ENCODE data around the gene CCDC88B. TPM values are rescaled to one million over a fixed set of nuclear protein-coding genes. Genes with fewer than 3 reads are reported as not detected.

CCDC88B gene, protein sequence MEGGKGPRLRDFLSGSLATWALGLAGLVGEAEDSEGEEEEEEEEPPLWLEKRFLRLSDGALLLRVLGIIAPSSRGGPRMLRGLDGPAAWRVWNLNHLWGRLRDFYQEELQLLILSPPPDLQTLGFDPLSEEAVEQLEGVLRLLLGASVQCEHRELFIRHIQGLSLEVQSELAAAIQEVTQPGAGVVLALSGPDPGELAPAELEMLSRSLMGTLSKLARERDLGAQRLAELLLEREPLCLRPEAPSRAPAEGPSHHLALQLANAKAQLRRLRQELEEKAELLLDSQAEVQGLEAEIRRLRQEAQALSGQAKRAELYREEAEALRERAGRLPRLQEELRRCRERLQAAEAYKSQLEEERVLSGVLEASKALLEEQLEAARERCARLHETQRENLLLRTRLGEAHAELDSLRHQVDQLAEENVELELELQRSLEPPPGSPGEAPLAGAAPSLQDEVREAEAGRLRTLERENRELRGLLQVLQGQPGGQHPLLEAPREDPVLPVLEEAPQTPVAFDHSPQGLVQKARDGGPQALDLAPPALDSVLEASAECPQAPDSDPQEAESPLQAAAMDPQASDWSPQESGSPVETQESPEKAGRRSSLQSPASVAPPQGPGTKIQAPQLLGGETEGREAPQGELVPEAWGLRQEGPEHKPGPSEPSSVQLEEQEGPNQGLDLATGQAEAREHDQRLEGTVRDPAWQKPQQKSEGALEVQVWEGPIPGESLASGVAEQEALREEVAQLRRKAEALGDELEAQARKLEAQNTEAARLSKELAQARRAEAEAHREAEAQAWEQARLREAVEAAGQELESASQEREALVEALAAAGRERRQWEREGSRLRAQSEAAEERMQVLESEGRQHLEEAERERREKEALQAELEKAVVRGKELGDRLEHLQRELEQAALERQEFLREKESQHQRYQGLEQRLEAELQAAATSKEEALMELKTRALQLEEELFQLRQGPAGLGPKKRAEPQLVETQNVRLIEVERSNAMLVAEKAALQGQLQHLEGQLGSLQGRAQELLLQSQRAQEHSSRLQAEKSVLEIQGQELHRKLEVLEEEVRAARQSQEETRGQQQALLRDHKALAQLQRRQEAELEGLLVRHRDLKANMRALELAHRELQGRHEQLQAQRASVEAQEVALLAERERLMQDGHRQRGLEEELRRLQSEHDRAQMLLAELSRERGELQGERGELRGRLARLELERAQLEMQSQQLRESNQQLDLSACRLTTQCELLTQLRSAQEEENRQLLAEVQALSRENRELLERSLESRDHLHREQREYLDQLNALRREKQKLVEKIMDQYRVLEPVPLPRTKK (N-terminal part only)
- total RNA-seq, result 2.1 and 2.7 TPM in 2 replicates

DNA sequence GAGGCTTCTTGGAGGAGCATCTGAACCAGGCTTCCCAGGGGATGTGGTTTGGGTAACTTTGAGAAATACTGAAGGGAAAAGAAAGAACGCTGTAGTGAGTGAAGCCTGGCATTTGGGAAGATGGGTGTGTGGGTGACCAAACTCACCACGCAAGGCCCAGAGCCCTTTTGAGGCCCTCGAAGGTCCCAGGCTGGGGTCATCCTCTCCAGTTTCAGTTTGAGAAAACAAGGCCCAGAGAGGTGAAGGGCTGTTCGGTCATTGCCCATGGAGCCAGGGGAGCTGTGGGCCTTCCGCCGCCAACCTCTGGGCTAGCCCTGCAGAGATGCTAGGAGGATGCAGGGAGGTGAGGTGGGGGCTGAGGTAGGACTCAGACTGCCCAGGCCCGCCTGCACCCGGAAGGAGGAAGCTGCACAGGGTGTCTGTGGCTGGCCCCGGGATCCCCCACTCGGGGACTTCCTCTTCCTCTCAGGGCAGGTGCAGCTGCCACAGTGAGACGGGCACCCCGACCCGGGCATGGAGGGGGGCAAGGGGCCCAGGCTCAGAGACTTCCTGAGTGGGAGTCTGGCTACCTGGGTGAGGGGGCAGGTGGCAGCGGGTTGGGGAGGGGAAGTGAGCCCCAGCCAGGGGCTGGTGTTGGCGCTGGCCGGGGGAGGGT is at the start of gene CCDC88B:
Gene CCDC88B, plus strand, starts transcription at position 451 of the 655 bp plus-strand sequence. Its CDS starts 63 bp downstream, at position 514.

DNA sequence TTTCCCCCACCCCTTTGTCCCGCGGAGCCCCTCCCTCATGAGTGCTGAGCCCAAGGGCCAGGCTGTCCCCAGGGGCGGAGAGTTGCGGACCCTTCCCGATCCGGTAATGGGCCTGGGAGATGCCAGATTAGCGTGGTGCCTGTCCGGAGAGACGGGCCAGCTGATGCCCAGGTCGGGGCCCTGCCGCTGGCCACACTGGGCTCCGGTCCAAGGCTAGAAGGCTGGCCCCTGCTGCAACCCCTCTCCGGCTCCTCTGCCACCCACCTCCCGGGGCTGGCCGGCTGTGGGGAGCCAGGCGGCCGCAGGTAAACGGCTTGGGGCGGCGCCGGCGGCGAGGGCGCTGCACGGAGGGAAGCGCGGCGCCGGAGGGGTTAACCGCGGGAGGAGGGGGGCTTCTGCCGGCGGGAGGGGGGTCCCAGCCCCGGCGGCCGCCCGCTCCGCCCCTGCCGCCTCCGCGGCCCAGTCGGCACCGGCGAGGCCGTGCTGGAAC is 48.7 kb upstream of the CCDC88B start, which contains the start of gene KCNK4:
Gene KCNK4, plus strand, starts transcription at position 41 of the 490 bp plus-strand sequence. CDS start 1,717 bp downstream, outside the sequence.

DNA sequence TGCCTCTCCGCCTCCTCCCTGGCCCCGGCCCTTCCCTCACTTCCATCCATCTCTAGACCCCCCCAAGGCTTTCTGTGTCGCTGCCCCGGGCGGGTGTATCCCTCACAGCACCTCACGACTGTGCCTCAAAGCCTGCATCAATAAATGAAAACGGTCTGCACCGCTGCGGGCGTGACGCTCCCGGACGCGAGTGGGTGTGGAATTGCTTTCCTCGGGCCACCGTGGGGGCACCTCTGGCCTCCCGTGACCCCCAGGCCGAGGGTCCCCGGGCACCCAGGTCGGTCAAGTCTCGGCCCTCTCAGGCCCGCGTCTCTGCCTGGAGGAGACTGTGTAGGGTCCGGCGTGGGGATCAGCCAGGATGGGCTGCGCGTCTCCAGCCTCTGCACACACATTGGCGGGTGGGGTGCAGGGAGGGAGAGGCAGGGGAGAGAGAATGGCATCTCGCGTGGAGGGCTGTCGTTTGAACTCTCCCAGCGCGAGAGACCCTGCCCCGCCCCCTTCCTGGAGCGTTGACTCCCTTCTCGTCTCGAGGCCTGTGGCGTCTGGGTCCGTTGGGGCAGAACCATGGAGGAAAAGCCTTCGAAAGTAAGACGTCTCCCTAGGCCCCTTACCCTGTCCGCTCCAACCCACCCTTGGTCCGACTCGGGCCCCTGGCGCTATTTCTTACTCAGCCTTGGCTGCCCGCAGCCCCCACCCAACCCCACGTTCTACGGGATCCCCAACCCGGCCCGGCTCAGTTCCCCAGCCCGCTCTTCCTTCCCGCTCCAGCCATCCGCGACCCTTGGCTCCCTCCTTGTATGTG is 40.0 kb upstream of the CCDC88B start, which contains the start of gene CATSPERZ:
Gene CATSPERZ, plus strand, starts transcription at position 512 of the 802 bp plus-strand sequence. Its CDS starts 53 bp downstream, at position 565.

DNA sequence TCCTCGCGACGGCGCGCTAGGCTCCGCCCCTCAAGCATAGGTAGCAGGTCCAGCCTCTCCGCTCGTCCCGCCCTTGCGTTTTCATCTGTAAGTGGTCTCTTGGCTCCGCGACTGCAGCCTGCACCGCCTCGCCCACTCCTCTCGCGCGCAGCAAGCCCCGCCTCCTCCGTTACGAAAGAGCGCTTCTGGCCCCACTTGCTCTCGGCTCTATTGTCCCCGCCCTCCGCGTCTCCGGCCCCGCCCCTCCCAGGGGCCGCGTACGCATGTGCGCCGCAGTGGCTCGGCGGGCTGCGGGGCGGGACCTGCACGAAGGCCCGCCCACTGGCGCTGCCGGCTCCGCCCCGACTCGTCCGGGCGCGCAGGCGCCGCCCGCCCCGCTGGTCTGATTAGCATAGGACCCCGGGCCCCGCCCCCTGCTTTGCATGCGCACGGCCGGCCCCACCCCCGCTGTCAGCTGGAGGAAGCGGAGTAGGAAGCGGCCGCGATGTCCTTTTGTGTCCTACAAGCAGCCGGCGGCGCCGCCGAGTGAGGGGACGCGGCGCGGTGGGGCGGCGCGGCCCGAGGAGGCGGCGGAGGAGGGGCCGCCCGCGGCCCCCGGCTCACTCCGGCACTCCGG is 34.8 kb upstream of the CCDC88B start, which contains the start of gene ESRRA:
Gene ESRRA, plus strand, starts transcription at position 450 of the 616 bp plus-strand sequence. CDS start 1,656 bp downstream, outside the sequence.

DNA sequence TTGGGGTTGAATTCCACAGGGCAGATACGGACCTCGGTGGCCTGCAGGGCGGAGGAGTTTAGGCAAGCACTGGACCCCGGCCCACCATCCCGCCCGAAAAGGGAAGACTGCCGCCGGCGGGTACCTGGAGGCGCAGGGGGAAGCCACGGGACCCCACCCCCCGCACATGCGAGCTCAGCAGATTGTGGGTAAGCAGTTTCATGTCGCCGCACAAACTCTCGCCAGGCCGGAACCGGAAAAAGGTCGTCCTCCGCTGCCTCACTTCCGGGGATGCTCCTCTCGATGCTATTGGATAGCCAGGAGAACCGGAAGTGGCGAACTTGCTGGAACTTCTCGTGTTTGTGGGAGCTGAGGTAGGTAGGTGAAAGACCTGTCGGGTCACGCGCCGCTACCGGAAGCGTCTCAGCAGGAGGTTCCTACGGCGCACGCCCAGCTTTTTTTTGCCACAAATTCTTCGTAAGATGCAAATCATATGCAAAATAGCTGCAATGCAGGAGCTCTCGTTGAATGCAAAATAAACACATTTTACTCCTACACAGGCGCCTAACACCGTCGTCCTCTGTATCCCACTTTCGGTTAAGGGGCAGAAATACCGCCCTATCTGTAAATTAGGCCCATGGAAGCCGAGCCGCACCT is 22.6 kb upstream of the CCDC88B start, which contains the start of gene TRMT112:
Gene TRMT112, minus strand, starts transcription at position 235 of the 636 bp plus-strand sequence. Its CDS starts 33 bp downstream, at position 202.

DNA sequence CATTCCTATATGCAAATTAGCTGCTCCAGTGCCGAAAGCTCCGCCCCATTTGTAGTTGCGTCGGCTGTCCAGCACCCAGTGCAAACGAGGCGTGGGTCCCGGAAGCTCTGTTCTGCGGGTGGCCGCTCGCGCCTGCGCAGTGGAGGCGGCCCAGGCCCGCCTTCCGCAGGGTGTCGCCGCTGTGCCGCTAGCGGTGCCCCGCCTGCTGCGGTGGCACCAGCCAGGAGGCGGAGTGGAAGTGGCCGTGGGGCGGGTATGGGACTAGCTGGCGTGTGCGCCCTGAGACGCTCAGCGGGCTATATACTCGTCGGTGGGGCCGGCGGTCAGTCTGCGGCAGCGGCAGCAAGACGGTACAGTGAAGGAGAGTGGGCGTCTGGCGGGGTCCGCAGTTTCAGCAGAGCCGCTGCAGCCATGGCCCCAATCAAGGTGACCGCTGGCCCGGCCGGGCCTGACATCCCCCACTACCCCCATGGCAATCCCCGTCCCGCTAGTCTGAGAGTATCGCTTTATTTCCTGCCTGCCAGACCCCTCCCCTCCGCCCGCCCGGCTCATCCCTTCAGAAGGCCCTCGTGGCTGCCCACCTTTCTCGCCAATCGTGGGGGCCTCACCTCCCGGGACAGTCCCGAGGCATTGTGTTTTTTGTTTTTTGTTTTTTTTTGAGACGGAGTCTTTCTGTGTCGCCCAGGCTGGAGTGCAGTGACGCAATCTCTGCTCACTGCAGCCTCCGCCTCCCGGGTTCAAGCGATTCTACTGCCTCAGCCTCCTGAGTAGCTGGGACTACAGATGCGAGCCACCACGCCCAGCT is 21.8 kb upstream of the CCDC88B start, which contains the start of gene PRDX5:
Gene PRDX5, plus strand, starts transcription at position 161 of the 805 bp plus-strand sequence. Its CDS starts 95 bp downstream, at position 256.

DNA sequence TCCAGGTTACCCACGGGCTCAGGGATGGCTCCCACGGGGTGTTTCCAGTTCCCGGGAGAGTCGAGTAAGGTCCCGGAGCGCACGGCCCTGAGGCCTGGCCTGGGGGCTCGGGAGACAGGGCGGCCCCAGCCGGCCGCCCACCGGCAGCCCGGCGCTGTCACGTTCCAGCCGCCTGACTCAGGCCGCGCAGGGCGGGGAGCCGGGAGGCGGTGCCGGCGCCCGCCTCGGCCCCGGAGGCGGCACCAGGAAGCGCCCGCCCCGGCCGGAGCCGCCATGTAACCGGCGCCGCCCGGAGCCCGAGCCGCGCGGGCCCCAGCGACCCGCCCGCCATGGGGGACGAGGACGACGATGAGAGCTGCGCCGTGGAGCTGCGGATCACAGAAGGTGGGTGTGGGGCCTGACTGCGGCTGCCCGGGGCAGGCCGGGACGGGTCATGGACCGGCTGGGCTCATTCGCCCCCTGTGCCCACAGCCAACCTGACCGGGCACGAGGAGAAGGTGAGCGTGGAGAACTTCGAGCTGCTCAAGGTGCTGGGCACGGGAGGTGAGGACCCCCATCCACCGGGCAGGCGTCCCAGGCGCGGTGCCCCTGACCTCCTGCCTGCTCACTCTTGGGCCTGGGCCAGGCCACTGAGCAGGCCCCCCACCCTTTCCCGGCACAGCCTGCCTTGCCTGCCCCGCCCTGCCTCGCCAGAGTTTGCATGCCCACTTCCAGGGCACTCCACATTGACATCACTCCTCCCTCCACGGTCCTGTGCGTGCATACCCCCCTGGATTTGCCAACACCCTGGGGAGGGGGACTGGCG is 19.1 kb downstream of the CCDC88B start, which contains the start of gene RPS6KA4:
Gene RPS6KA4, plus strand, starts transcription at position 256 of the 805 bp plus-strand sequence. Its CDS starts 74 bp downstream, at position 330.

Other genes with a start within 250 kb of the CCDC88B start
- 19.4 and 26.3 TPM in 2 replicates for gene MACROD1, start 174.1 kb upstream of the CCDC88B start, total RNA-seq
- gene STIP1, start 154.0 kb upstream of the CCDC88B start, total RNA-seq, result 101 and 162 TPM in 2 replicates
- gene FERMT3, start 133.5 kb upstream of the CCDC88B start, total RNA-seq, result 0.34 and 0.71 TPM in 2 replicates
- gene TRPT1, start 114.0 kb upstream of the CCDC88B start, total RNA-seq, result 12.4 and 13.7 TPM in 2 replicates
- gene NUDT22, start 113.9 kb upstream of the CCDC88B start, total RNA-seq, result 39.4 and 69.4 TPM in 2 replicates
- gene DNAJC4, start 109.7 kb upstream of the CCDC88B start, total RNA-seq, result 10.3 and 16.2 TPM in 2 replicates
- 11.3 and 22.2 TPM in 2 replicates for gene VEGFB, start 105.6 kb upstream of the CCDC88B start, total RNA-seq
- gene FKBP2, start 99.1 kb upstream of the CCDC88B start, total RNA-seq, result 47.3 and 103 TPM in 2 replicates
- gene PPP1R14B, start 93.3 kb upstream of the CCDC88B start, total RNA-seq, result 145 and 308 TPM in 2 replicates
- gene PLCB3, start 88.7 kb upstream of the CCDC88B start, total RNA-seq, result 26.7 and 46.3 TPM in 2 replicates
- gene BAD, start 55.5 kb upstream of the CCDC88B start, total RNA-seq, result 35.6 and 76.6 TPM in 2 replicates
- 4.4 and 11.0 TPM in 2 replicates for gene GPR137, start 54.4 kb upstream of the CCDC88B start, total RNA-seq
- not detected in 2 replicates for gene KCNK4, start 48.9 kb upstream of the CCDC88B start, total RNA-seq
- gene CATSPERZ, start 39.8 kb upstream of the CCDC88B start, total RNA-seq, result 0.14 and 0.34 TPM in 2 replicates
- 85.4 and 102 TPM in 2 replicates for gene ESRRA, start 34.7 kb upstream of the CCDC88B start, total RNA-seq
- gene TRMT112, start 22.6 kb upstream of the CCDC88B start, total RNA-seq, result 120 and 340 TPM in 2 replicates
- 188 and 482 TPM in 2 replicates for gene PRDX5, start 22.1 kb upstream of the CCDC88B start, total RNA-seq
- 44.1 and 54.2 TPM in 2 replicates for gene RPS6KA4, start 19.0 kb downstream of the CCDC88B start, total RNA-seq
- gene SLC22A11, start 215.7 kb downstream of the CCDC88B start, total RNA-seq, result under 0.01 TPM in 1 of 2 replicates, not detected in the other

All from nasal cavity respiratory epithelium epithelial cell of viscerocranial mucosa (primary cell).